Type B pancreatic cell (in vitro differentiated cells): ENCODE results near the gene ITPKA. TPM values are rescaled to one million over a fixed set of nuclear protein-coding genes. Genes with fewer than 3 reads are reported as not detected.

Source experiments
- DNase-seq: peaks from one replicate; pipeline ENCODE4 v3.0.0; 2021; ENCODE audit warnings: mixed read lengths; ENCODE audit not compliant: unreplicated experiment; ENCODE audit errors: extremely low spot score
- H3K27ac Mint-ChIP-seq: 2 replicates; pipeline ENCODE4 v1.8.0; 2021; ENCODE audit warnings: mild to moderate bottlenecking, mixed read lengths
- H3K27me3 Mint-ChIP-seq: 2 replicates; pipeline ENCODE4 v1.8.0; 2021; ENCODE audit warnings: mixed read lengths
- H3K36me3 Mint-ChIP-seq: 2 replicates; pipeline ENCODE4 v1.8.0; 2021; ENCODE audit warnings: mixed read lengths
- H3K4me1 Mint-ChIP-seq: one replicate; pipeline ENCODE4 v1.8.0; 2021; ENCODE audit warnings: mixed read lengths; ENCODE audit not compliant: unreplicated experiment
- H3K4me3 Mint-ChIP-seq: 2 replicates; pipeline ENCODE4 v1.8.0; 2021; ENCODE audit warnings: mild to moderate bottlenecking, mixed read lengths
- H3K9me3 Mint-ChIP-seq: 2 replicates; pipeline ENCODE4 v1.8.0; 2021; ENCODE audit warnings: mixed read lengths
- CTCF ChIP-seq: fragments of 200-600 bp; sonication (generic); conservative IDR thresholded peaks from 2 replicates; pipeline ENCODE4 v1.5.0; 2021; ENCODE audit warnings: antibody characterized with exemption, mild to moderate bottlenecking
- total RNA-seq: library from RNA; stranded (reverse); gene quantifications from 2 replicates; pipeline ENCODE4 v1.2.1, GENCODE V29; 2021; ENCODE audit warnings: low replicate concordance

Gene ITPKA
- total RNA-seq, 1 donor from 2014 or later, result 1.9 TPM

DNA sequence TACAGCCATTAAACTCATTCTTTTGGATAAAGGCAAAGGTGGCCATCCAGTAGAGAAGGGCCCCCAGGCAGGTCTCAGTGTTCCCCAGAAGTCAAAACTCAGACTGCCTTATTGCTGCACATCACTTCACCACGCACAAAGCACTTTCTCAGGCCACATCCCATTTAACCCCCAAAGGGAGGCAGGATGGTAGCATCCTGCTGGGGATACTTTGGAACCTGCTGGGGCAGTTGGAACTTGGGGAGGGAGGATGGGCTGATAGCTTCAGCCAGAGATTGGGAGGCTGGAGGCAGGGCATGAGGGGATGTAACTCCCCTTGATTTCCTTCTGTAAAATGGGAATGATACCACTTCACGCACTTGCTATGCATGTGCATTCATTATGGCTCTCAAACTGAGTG lies 5.0 kb downstream of the ITPKA start:
- Mint-ChIP-seq H3K9me3 (no peaks in the 10 kb centered on the region), H3K27me3 (peaks cover 82% of the 10 kb centered on the region), H3K4me1 (peaks cover 4% of the 10 kb centered on the region), H3K36me3 (no peaks in the 10 kb centered on the region), H3K27ac (no peak overlapping the region), H3K4me3 (peak overlapping the region; percentile 12)
- TF ChIP-seq CTCF, result no peak
- no peak for DNase-seq

- H3K36me3 Mint-ChIP-seq, result no peaks in the 10 kb centered on the region
- peaks cover 88% of the 10 kb centered on the region for H3K27me3 Mint-ChIP-seq
- DNase-seq, result no peak
- H3K9me3 Mint-ChIP-seq, result no peaks in the 10 kb centered on the region
- no peak overlapping the region for H3K4me3 Mint-ChIP-seq
- no peak for TF ChIP-seq CTCF
- H3K27ac Mint-ChIP-seq, result no peak overlapping the region
- H3K4me1 Mint-ChIP-seq, result peaks cover 4% of the 10 kb centered on the region
Observed at GRCh38 chr15:41499109-41499851, 5.6 kb downstream of the ITPKA start.

GRCh38 chr15:41501191-41501917 lies 7.7 kb downstream of the ITPKA start:
- Mint-ChIP-seq H3K4me1 (peaks cover 4% of the 10 kb centered on the region), H3K4me3 (peak overlapping the region; percentile 70)

DNA sequence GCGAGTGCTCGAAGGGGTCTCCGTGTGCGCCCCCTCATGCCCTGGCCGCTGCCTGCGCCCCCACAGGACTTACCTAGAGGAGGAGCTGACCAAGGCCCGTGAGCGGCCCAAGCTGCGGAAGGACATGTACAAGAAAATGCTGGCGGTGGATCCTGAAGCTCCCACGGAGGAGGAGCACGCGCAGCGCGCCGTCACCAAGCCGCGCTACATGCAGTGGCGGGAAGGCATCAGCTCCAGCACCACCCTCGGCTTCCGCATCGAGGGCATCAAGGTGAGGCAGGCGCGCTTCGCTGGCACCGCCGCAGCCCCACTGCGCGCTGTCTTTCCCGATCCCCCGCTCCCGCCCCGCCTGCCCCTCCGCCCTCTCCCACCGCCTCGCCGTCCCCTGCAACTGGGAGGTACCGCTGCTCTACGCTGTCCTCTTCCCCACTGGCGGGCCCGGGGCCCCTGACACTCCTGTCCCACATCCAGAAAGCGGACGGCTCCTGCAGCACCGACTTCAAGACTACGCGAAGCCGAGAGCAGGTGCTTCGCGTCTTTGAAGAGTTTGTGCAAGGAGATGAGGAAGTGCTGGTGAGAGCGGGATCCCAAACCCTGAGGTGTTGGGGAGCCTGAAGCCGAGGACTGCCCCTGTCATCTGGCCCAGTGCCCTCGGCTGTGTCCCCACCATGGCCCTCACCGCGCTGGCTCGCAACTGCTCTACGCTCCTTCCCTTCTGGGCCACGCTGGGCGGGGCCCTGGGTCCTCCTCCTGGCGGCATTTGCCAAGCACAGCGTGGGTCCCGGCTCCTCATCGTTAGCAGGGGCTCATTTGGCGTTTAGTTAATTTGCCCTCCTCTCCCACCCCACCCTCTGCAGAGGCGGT lies 8.5 kb downstream of the ITPKA start:
- no peak for TF ChIP-seq CTCF
- H3K4me3 Mint-ChIP-seq, result peak overlapping the region; percentile 51
- H3K27ac Mint-ChIP-seq, result no peak overlapping the region
- no peaks in the 10 kb centered on the region for H3K9me3 Mint-ChIP-seq
- H3K36me3 Mint-ChIP-seq, result no peaks in the 10 kb centered on the region
- H3K27me3 Mint-ChIP-seq, result peaks cover 100% of the 10 kb centered on the region
- H3K4me1 Mint-ChIP-seq, result peaks cover 4% of the 10 kb centered on the region
- DNase-seq, result no peak

More at GRCh38 chr15:41501191-41501917, 7.7 kb downstream of the ITPKA start:
- no peaks in the 10 kb centered on the region for H3K36me3 Mint-ChIP-seq
- H3K9me3 Mint-ChIP-seq, result no peaks in the 10 kb centered on the region
- H3K27ac Mint-ChIP-seq, result no peak overlapping the region
- no peak for DNase-seq
- peaks cover 100% of the 10 kb centered on the region for H3K27me3 Mint-ChIP-seq
- no peak for TF ChIP-seq CTCF

- Mint-ChIP-seq H3K27me3 (peaks cover 100% of the 10 kb centered on the region), H3K27ac (peak overlapping the region; percentile 59), H3K4me3 (peak overlapping the region; percentile 59), H3K36me3 (no peaks in the 10 kb centered on the region), H3K4me1 (peaks cover 4% of the 10 kb centered on the region), H3K9me3 (no peaks in the 10 kb centered on the region)
- TF ChIP-seq CTCF, result no peak
- DNase-seq, result no peak
Observed at GRCh38 chr15:41502795-41503668, 9.4 kb downstream of the ITPKA start.
